HG03354 (cell line): ENCODE data around the gene HOXA10.

Experiments used
- ATAC-seq: cut with Tn5 transposase; IDR thresholded peaks from one replicate; pipeline ENCODE4 v1.9.1; 2021; ENCODE audit warnings: mild to moderate bottlenecking; ENCODE audit not compliant: unreplicated experiment, poor library complexity, severe bottlenecking

HOXA10 gene

GRCh38 chr7:27204851-27205322 lies 30.8 kb upstream of the HOXA10 start:
- ATAC-seq = no peak

- no peak for ATAC-seq
Measured at GRCh38 chr7:27203964-27204594, 30.0 kb upstream of the HOXA10 start.

GRCh38 chr7:27203365-27203953 lies 29.3 kb upstream of the HOXA10 start:
- no peak for ATAC-seq

- ATAC-seq = no peak
Measured at GRCh38 chr7:27202862-27203134, 28.7 kb upstream of the HOXA10 start.

GRCh38 chr7:27202018-27202861 lies 28.1 kb upstream of the HOXA10 start:
- ATAC-seq = no peak

- ATAC-seq = no peak
Measured at GRCh38 chr7:27201580-27202017, 27.5 kb upstream of the HOXA10 start.

- no peak for ATAC-seq
Measured at GRCh38 chr7:27200761-27201579, 26.9 kb upstream of the HOXA10 start.

- ATAC-seq = peak; percentile 50
Measured at GRCh38 chr7:27199849-27200760, 26.0 kb upstream of the HOXA10 start, which contains the start of gene HOXA13. Gene HOXA13 (minus strand): TSS chr7:27200091. CDS start chr7:27200077, 14 bp downstream.

GRCh38 chr7:27198871-27199801 lies 25.0 kb upstream of the HOXA10 start:
- ATAC-seq = no peak

- ATAC-seq = no peak
Measured at GRCh38 chr7:27198138-27198841, 24.2 kb upstream of the HOXA10 start.

GRCh38 chr7:27197137-27198042 lies 23.3 kb upstream of the HOXA10 start:
- ATAC-seq = no peak

GRCh38 chr7:27196287-27196767 lies 22.2 kb upstream of the HOXA10 start:
- ATAC-seq = peak; percentile 45

GRCh38 chr7:27194686-27195379 lies 20.7 kb upstream of the HOXA10 start:
- ATAC-seq = no peak

- ATAC-seq = no peak
Measured at GRCh38 chr7:27194002-27194352, 19.9 kb upstream of the HOXA10 start.

- no peak for ATAC-seq
Measured at GRCh38 chr7:27193335-27194001, 19.3 kb upstream of the HOXA10 start.
